Gastrocnemius medialis (tissue), 4 donors: Measurements from ENCODE around the gene PRKN. TPM values are rescaled to one million over a fixed set of nuclear protein-coding genes. Genes with fewer than 3 reads are reported as not detected.
A peak's percentile ranks its signal among the peaks of the same experiment; 100 is the strongest.

Experiments
- ATAC-seq, 2 donors: fragments of 150-250 bp; one replicate each; pipeline ENCODE4 v1.9.1; 2016
- DNase-seq, 2 donors: peaks; one replicate each; pipeline ENCODE4 v3.0.0-alpha.2; 2019
- H3K27ac ChIP-seq, 4 donors: fragments of 200-600 bp; sonication (generic); 1 replicate in 1 of 4; 2 replicates in 3 of 4; pipeline ENCODE4 v1.5.1; 2016 to 2018; ENCODE audit warnings: mild to moderate bottlenecking in 2 of 4, moderate library complexity in 1 of 4
- H3K27me3 ChIP-seq, 3 donors: fragments of 200-600 bp; sonication (generic) in 2 of 3; 1 replicate in 1 of 3; 2 replicates in 2 of 3; pipeline versions ENCODE4 v1.5.1 to v1.6.0; 2016 to 2019; ENCODE audit warnings: mild to moderate bottlenecking in 1 of 3, moderate library complexity in 1 of 3
- H3K36me3 ChIP-seq, 2 donors: fragments of 200-600 bp; sonication (generic) in 1 of 2; one replicate each; pipeline ENCODE4 v1.5.1; 2017 to 2018
- H3K4me1 ChIP-seq, 2 donors: fragments of 200-600 bp; sonication (generic) in 1 of 2; one replicate each; pipeline ENCODE4 v1.5.1; 2016 to 2017; ENCODE audit warnings: mild to moderate bottlenecking in 2 of 2
- H3K4me3 ChIP-seq, 4 donors: fragments of 200-600 bp; sonication (generic) in 3 of 4; 1 replicate in 1 of 4; 2 replicates in 3 of 4; pipeline ENCODE4 v1.5.1; 2016 to 2019; ENCODE audit warnings: mild to moderate bottlenecking in 2 of 4
- H3K9me3 ChIP-seq, 3 donors: fragments of 200-600 bp; sonication (generic) in 2 of 3; 1 replicate in 1 of 3; 2 replicates in 2 of 3; pipeline ENCODE4 v1.5.1; 2016 to 2019
- POLR2A ChIP-seq, 2 donors: fragments of 450-650 bp; IDR thresholded peaks; one replicate each; pipeline ENCODE4 v1.6.1; 2017; ENCODE audit warnings: antibody characterized with exemption in 2 of 2, mild to moderate bottlenecking in 2 of 2, moderate library complexity in 2 of 2
- in situ Hi-C, 4 donors: fragments of 200-750 bp; cut with MboI; loops; one replicate each; pipeline versions ENCODE4 v1.15.0 to v1.8.0; 2017; ENCODE audit warnings: low sequenced_read_pairs in 4 of 4
- intact Hi-C: fragments of 100-400 bp; cut with DNase I; formaldehyde crosslinking; loops from one replicate; pipeline ENCODE4 v1.15.1; 2023; ENCODE audit warnings: low total_unique reads
- total RNA-seq, 4 donors: library from RNA; depleted of rRNA; stranded (reverse); fragments of >200 nt; gene quantifications; one replicate each; pipeline versions ENCODE4 v1.1.0 to v1.2.3, GENCODE V29; 2016
- TF ChIP-seq, protein P1 (sequence below), 5 experiments: fragments of 450-650 bp in 3 of 5; fragments of 200-600 bp in 2 of 5; sonication (generic) in 2 of 5; IDR thresholded peaks in 4 of 5; conservative IDR thresholded peaks in 1 of 5; 1 replicate in 4 of 5; 2 replicates in 1 of 5; pipeline ENCODE4 v1.5.1; 2016 to 2019; ENCODE audit warnings: antibody characterized with exemption in 5 of 5, mild to moderate bottlenecking in 3 of 5, moderate library complexity in 3 of 5

PRKN gene
- total RNA-seq, 4 donors from 2014 or later: 8.4 to 21.6 (median 13.7) TPM

DNA sequence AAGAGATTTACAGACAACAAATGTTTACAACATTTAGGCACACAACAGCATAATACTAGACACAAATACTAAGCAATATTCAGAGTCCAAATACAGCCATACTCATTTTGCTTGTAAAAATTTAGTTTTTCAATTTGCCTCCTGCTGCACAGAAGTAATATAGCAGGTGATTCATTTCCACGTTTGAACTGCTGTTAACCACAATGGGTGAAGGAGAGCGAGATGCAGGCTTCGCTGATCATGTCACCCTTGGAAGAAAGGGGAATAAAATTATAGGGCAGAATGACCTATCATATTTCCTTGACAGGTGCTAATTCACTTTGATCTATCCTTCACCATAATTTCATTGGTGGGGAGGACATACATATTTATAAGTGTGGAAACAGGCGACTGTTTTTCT is 809.9 kb downstream of the PRKN start:
- no peak overlapping the region for H3K4me3 ChIP-seq
- no peaks in the 10 kb centered on the region for H3K9me3 ChIP-seq
- in situ Hi-C loops: no loop called here
- intact Hi-C loops: no loop called here
- no peak for ATAC-seq
- DNase-seq: no peak
- TF ChIP-seq POLR2A (IDR thresholded peaks at IDR 0.05): no peak
- TF ChIP-seq, protein P1, sequence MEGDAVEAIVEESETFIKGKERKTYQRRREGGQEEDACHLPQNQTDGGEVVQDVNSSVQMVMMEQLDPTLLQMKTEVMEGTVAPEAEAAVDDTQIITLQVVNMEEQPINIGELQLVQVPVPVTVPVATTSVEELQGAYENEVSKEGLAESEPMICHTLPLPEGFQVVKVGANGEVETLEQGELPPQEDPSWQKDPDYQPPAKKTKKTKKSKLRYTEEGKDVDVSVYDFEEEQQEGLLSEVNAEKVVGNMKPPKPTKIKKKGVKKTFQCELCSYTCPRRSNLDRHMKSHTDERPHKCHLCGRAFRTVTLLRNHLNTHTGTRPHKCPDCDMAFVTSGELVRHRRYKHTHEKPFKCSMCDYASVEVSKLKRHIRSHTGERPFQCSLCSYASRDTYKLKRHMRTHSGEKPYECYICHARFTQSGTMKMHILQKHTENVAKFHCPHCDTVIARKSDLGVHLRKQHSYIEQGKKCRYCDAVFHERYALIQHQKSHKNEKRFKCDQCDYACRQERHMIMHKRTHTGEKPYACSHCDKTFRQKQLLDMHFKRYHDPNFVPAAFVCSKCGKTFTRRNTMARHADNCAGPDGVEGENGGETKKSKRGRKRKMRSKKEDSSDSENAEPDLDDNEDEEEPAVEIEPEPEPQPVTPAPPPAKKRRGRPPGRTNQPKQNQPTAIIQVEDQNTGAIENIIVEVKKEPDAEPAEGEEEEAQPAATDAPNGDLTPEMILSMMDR (IDR thresholded peaks at IDR 0.05 in 4 of 5, conservative IDR thresholded peaks at IDR 0.05 in 1 of 5): no peak
- no peaks in the 10 kb centered on the region for H3K27me3 ChIP-seq
- H3K36me3 ChIP-seq: no peaks in the 10 kb centered on the region
- peaks cover 0 to 7% of the 10 kb centered on the region in 2 donors for H3K4me1 ChIP-seq
- no peak overlapping the region for H3K27ac ChIP-seq

DNA sequence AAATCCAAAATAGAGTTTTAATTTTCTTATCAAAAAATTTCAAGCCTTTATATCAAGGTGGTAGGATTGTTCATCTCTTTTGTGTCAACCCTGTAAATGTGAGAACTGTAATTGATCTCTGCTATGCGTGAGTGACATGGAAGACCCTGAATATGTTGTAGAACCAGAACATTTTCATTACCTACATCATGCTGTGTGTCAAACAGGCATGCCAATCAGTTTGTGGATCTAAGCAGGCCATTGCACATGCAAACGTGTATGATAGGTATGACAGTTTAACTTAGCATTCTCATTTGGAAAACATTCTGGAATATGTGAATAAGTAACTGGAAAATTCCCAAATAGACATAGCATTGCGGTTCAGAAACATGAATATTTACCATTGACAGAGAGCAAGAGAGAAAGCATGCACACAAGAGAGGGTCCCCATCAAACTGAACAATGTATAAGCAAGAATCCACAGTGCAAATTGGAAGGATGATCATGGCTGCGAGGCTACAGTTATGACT is 812.1 kb downstream of the PRKN start:
- H3K27me3 ChIP-seq: no peaks in the 10 kb centered on the region
- in situ Hi-C loops: no loop called here
- H3K4me1 ChIP-seq: no peaks in the 10 kb centered on the region
- H3K36me3 ChIP-seq: no peaks in the 10 kb centered on the region
- intact Hi-C loops: no loop called here
- TF ChIP-seq POLR2A (IDR thresholded peaks at IDR 0.05): no peak
- TF ChIP-seq, protein P1 (IDR thresholded peaks at IDR 0.05 in 4 of 5, conservative IDR thresholded peaks at IDR 0.05 in 1 of 5): no peak
- ATAC-seq: no peak
- no peak for DNase-seq
- H3K4me3 ChIP-seq: no peak overlapping the region
- no peaks in the 10 kb centered on the region for H3K9me3 ChIP-seq
- no peak overlapping the region for H3K27ac ChIP-seq

DNA sequence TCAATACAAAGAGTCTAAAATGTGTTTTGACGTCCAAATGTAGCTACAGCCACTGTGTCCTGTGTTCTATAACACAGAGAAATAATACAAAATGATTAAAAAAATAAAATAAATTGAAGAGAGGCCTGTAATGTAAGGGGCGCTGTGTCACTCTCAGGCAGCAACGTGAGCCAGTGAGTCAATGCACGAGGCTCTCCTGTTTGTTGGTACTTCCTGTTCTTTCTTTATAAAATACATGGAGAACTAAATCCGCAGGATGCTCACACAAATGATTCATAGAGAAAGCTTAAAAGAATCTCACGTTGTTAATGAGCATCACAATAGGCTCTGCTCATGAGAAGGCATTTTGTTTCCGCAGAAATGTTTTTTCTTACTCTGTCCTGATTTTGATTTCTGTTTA is 818.7 kb downstream of the PRKN start:
- Histone ChIP-seq H3K4me3 (no peak overlapping the region), H3K9me3 (no peaks in the 10 kb centered on the region), H3K27me3 (no peaks in the 10 kb centered on the region), H3K27ac (no peak overlapping the region), H3K4me1 (no peaks in the 10 kb centered on the region), H3K36me3 (no peaks in the 10 kb centered on the region)
- DNase-seq (no peak), ATAC-seq (no peak)
- in situ Hi-C loops: no loop called here
- no peak for TF ChIP-seq POLR2A (IDR thresholded peaks at IDR 0.05)
- TF ChIP-seq, protein P1 (IDR thresholded peaks at IDR 0.05 in 4 of 5, conservative IDR thresholded peaks at IDR 0.05 in 1 of 5): peak in 1 of 5 experiments; percentile 14
- intact Hi-C loops: no loop called here

DNA sequence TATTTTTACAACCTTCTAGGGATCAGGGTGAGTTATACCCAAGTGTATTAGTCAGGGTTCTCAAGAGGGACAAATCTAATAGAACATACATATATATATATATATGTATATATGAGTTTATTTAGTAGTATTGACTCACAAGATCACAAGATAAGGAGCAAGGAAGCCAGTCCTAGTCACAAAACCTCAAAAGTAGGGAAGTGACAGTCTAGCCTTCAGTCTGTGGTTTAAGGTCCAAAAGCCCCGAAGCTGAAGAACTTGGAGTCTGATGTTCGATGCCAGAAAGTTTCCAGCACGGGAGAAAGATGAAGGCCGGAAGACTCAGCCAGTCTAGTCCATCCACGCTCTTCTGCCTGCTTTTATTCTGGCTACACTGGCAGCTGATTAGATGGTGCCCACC is 821.0 kb downstream of the PRKN start:
- ATAC-seq (no peak), DNase-seq (no peak)
- H3K4me3 ChIP-seq: no peak overlapping the region
- H3K27ac ChIP-seq: no peak overlapping the region
- intact Hi-C loops: no loop called here
- in situ Hi-C loops: no loop called here
- H3K36me3 ChIP-seq: no peaks in the 10 kb centered on the region
- H3K4me1 ChIP-seq: no peaks in the 10 kb centered on the region
- TF ChIP-seq, protein P1 (IDR thresholded peaks at IDR 0.05 in 4 of 5, conservative IDR thresholded peaks at IDR 0.05 in 1 of 5): no peak
- TF ChIP-seq POLR2A (IDR thresholded peaks at IDR 0.05): no peak
- H3K27me3 ChIP-seq: no peaks in the 10 kb centered on the region
- no peaks in the 10 kb centered on the region for H3K9me3 ChIP-seq

DNA sequence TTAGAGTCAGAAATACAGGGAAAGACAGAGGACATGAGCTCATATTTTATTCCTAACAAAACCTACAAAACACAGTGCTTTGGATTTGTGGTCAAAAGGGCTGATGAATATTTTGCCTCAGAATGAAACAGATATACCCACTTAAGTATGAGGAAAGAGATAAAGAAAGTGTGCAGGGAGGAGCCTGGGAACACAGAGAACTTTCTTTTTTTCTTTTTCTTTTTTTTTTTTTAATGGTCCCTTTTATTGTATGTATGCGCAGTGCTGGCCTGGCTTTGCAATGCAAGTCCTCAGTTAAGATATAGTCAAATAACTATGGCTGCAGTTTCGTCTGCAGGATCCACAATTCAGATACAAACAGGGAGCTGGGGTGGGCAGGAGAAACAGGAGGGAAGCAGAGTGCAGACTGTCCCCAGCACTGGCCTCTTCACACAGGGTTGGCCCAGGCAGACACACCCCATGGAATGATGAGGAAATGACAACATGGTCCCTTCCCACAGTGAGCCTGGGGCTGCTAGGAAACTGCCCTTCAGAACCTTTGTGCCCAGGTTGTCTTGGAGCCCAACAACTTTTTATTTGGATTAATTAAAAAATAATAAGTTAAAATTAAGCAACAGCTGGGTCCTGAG is 823.9 kb downstream of the PRKN start:
- ATAC-seq: no peak
- in situ Hi-C loops: no loop called here
- Histone ChIP-seq H3K27ac (no peak overlapping the region), H3K27me3 (no peaks in the 10 kb centered on the region), H3K36me3 (no peaks in the 10 kb centered on the region), H3K9me3 (no peaks in the 10 kb centered on the region), H3K4me1 (no peaks in the 10 kb centered on the region), H3K4me3 (no peak overlapping the region)
- TF ChIP-seq, protein P1 (IDR thresholded peaks at IDR 0.05 in 4 of 5, conservative IDR thresholded peaks at IDR 0.05 in 1 of 5): no peak
- no peak for TF ChIP-seq POLR2A (IDR thresholded peaks at IDR 0.05)
- intact Hi-C loops: no loop called here
- DNase-seq: no peak
